GM19351 (cell line): Measurements from ENCODE around the gene WDFY3.
A peak's percentile ranks its signal among the peaks of the same experiment; 100 is the strongest.

ENCODE experiments used
- ATAC-seq: cut with Tn5 transposase; IDR thresholded peaks from one replicate; pipeline ENCODE4 v1.9.1; 2021; ENCODE audit warnings: mild to moderate bottlenecking, moderate library complexity; ENCODE audit not compliant: unreplicated experiment

Gene WDFY3

DNA sequence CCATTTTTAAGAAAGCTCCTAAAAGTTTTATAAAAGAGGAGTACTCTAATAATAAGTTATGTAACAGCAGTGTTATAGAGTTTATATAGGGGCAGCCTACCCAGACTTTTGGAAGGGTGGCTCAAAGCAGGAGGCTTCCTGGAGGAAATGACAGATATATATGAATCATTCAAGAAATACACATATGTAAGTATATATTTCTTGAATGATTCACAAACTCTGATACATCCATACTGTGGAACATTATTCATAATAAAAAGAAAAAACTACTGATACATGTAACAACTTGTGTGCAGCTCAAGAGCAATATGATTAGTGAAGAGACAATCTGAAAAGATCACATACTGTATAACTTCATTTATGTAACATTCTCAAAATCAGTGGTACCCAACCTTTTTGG lies 166.2 kb downstream of the WDFY3 start:
- no peak for ATAC-seq

DNA sequence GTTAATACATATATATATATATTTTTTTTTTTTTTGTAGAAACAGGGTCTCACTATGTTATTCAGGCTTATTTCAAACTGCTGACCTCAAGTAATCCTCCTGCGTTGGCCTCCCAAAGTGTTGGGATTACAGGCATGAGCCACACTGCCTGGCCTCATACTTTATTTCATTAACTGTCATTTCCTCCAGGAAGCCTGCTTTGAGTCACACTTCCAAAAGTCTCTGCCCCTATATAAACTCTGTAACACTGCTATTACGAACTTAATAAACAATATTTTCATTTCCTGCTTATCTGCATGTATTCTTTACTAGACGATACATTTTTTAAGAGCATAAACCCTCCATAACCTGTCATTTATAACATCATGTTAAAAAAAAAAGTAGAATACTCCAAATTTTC lies 167.2 kb downstream of the WDFY3 start:
- no peak for ATAC-seq

DNA sequence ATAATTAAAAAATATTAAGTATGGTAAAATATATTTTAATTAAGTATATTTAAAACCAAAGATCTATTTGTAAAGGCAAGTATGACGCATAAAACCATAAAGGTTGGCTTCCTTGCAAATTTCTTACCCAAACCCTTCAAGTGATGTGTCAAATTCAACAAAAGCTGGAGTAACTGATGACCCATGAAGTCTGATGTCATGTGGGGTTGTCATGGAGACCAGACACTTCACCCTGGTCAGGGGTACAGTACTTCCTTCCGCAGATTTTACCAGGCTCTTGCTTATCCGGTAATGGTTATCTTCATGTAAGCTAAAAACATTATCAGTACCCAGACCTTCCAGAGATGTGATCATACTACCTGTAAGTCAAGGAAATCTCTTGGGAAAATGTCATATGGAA lies 170.1 kb downstream of the WDFY3 start:
- ATAC-seq, result no peak

DNA sequence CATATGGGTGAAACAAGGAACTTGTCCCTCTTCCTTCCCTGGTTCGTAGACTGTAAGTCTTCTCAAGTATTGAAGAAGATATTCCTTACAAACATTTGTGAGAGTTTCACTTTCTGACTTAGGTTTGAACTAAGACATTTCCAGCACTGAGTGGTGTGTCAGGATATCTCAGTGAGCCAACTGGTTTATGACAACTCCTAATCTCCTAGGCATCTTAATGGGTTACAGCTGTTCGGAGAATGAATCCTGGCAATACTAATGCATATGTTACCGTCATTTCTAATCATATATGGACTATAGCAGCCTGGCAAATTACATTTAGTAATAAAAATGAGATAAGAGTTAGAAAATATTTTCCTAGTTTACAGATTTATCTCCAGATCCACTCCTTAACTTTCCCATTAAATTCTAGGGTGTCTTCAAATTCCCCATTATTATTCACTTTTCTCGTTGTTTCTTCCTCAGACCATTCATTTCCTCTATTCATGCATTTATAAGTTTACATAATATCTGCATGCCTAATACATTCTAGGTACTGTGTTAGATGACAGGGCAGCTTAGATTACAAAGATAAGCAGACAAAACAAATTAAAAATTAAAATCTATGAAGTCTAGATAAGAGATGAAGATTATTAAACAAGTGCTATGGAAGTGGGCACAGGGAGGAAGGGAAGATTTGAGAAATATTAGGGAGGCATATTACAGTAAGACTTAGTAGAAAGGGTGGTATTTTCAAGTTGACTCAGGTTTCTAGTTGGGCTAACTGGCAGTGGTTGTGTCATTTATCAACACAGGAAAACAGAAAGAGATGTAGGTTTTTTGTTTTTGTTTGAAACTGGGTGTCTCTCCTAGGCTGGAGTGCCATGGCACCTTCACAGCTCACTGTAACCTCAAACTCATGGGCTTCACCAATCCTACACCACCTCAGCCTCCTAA lies 173.9 kb downstream of the WDFY3 start:
- ATAC-seq, result no peak

DNA sequence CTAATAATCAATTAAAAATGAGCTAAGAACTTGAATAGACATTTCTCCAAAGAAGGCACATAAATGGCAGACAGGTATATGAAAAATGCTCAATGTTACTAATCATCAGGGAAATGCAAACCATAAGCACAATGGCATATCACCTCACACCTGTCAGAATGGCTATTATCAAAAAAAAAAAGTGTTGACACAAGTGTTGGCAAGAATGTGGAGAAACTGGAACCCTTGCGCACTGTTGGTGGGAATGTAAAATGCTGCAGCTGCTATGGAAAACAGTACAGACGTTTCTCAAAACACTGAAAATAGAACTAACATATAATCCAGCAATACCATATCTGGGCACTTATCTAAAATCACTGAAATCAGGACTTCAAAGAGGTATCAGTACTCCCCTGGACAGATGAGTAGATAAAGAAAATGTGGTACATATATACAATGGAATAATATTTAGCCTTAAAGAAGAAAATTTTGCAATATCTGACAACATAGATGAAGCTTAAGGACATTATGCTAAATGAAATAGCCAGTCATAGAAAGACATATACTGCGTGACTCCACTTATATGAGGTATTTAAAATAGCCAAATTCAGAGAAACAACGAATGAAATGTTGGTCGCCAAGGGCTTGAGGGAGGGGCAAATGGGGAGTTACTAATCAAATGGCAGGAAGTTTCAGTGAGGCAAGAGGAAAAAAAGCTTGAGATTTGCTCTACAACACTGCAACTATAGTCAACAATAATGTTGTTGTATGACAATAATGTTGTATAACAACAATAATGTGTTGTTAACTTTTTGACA lies 175.5 kb downstream of the WDFY3 start:
- no peak for ATAC-seq

DNA sequence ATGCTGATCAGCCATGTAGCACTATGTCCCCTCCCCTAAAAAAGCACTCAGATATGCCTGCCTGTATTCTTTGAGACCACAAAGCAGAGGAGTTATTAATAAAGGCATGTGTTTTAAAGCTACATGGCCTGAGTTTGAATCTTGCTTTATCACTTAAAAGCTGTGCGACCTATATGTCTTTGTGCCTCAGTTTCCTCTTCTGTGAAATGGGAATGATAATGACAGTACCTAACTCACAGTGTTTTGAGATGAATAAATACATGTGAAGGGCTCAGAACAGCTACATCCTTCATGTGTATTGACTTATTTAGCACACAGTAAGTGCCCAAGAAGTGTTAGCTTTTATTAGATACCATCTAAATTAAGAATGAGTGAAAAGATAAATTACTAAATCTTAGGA lies 180.0 kb downstream of the WDFY3 start:
- no peak for ATAC-seq

DNA sequence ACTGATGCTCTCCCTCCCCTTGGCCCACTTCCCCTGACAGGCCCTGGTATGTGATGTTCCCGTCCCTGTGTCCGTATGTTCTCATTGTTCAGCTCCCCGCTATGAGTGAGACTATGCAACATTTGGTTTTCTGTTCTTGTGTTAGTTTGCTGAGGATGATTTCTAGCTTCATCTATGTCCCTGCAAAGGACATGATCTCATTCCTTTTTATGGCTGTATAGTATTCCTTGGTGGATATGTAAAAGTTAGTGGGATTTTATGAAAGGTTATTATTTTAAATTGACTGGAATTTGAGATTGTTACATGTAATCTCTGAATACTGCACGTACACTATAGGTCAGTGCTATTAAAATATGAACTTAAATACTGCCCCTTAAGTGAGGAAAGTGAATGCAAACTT lies 184.0 kb downstream of the WDFY3 start:
- no peak for ATAC-seq

DNA sequence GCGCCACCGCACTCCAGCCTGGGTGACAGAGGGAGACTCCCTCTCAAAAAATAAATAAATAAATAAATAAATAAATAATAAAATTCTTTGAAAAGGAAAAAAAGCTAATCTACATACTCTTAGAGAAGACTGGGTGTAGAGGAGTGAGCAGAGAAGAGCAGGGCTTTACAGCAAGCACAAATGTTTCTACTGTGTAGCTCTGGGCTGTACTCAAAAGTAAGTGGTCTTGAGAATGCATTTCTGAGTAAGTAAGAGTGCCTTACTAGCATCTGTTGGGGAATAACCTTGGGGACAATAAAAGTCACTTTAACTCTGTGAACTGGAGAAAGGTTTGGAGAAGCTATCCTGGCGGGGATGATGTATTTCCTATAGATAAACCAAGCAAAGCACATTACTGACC lies 185.8 kb downstream of the WDFY3 start:
- no peak for ATAC-seq

DNA sequence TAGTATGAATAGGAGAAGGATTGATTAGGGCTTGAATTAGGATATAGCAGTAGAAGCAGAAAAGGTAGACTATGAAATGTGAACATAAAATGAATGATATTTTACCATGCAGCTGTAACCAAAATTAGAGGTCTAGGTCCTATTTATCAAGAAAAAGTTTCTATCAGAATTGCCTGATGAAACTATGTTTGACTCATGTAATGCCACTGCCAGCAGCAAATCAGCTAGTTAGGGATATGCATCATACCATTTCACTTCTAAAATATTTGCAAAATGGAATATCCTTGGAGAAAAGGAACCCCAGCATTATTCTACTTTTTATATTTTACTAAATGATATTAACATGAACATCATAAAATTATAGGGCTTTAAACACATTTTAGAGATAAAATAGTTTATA lies 188.4 kb downstream of the WDFY3 start:
- ATAC-seq, result no peak

DNA sequence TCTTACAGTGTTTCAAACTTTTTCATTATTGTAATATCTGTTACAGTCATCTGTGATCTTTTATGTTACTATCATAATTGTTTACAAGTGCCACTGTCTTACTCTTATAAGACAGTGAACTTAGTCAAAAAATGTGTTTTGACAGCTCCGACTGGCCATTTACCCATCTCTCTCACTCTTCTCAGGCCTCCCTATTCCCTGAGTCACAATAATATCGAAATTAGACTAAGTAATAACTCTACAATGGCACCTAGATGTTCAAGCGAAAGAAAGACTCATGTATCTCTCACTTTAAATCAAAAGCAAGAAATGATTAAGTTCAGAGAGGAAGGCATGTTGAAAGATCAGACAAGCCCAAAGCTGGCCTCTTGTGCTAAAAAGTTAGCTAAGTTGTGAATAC lies 199.3 kb downstream of the WDFY3 start:
- ATAC-seq, result peak; percentile 53

DNA sequence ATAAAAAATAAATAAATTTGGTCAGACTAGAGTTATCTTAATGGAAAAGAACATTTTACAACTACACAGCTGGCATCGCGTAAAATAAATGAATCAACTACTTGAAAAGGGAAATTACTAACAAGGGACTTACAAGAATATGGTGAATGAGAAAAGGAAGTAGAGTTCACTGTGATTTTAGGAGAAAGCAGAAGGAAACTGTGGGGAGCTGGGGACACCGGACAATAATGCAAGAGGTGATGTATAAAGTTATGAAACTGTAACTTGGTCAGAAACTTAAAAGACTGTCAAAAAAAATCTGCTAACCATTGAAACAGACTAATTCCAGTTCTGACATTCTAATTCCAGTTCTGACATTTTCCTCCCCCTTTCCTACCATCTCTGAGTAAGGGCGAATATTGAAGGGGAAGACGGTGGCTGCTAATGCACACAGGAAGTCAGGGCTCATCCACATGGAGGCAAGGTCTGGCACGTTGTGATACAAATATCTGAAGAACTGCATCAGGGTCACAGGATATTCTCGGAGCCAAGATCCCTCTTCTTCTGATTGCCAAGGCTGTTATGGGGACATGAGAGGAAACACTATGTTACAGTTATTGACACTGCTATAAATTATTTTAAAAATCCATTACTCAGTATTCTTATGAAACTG lies 213.0 kb downstream of the WDFY3 start:
- ATAC-seq, result no peak

DNA sequence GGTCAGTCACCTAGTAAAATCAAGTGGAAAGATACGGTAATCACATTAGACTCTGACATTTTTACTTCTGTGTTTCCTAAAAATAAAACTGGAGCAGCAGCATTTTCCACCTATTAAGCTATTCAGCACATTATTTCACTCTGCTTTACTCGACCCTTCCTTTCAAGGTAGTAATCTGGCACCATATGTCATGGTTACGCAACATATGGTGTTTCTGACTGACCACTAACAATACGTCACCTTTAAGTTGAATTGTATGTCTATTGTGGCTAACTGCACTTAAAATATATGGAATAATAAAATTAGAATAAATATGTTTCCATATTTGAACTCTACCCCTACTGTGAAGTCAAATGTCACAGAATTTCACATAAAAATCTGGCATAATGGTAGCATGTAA lies 214.8 kb downstream of the WDFY3 start:
- ATAC-seq, result no peak

DNA sequence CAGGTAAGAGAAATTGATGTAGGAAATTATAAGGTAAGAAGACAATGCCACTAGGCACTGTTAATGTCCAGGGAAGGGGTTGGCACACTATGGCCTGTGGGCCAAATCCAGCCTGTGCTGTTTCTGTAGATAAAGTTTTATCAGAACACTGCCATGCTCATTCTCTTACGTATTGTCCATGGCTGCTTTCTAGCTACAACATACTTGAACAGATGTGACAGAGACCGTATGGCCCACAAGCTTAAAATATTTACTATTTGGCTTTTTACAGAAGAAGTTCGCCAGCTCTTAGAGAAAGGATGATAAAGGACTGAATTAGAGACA lies 215.6 kb downstream of the WDFY3 start:
- ATAC-seq, result no peak

DNA sequence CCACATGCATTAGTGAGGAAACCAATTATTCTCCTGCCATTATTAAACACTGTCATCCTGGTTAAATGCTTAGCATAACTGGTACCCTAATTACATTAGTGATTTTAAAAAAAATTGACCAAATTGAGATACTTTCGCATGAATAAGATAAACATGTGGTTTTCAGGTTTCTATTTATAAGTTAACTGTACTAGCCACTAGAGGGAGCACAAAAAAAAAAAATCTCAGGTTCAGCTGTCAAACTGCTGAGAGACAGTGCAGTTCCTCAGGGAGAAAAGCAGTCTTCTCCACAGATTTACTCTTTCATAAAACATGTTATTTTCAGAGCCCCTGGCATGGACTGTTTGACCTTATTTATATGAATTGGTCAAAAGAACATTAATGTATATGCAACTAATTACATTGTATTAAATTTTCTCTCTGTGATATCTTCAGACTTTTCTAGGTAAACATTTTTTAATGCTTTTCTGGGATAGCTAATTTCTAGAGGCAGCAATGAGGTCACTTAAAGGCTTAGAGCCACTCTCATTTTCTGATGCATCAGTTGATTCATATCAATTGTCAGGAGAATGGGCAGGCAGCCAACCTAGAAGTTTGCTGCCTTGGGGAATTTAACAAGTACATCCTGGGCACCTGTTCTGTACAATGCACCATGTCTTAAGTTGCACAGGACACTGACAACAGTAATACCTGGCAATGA lies 216.1 kb downstream of the WDFY3 start:
- ATAC-seq, result peak; percentile 86

DNA sequence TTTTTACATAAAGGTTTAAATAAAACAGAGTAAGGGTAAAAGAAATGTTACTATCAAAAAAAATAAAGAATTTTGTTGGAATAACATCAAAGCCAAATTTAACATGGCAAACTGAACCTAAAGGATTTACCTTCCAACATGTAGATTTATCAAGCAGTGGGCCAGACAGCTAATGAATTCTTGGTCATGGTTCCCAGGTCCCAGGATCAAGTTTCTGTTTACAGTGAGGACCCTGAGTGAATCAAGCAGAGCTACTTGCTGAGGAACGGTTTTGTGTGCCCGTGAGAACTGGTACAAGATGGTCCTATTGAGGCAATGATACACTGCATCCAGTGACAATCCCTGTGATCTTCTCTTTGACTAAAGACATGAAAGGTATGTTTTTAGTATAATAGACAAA lies 226.4 kb downstream of the WDFY3 start:
- ATAC-seq, result no peak

DNA sequence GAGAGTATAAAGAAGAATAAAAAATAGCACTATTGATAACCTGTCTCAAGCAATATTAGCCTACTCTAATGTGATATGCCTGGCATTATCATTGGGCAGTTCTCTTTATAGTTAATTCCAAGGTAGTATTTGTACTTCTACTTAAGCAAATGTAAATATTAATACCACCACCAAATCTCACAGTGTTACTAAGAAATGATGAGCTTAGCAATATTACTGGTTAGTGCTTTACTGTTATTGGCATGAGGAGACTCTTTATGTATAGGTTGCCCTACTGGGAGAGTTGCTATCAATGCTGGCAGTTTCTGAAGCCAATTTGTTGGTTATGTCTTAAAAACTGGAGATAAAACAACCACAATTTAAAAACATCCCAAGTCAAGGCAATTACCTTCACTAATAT lies 227.9 kb downstream of the WDFY3 start:
- ATAC-seq, result no peak

DNA sequence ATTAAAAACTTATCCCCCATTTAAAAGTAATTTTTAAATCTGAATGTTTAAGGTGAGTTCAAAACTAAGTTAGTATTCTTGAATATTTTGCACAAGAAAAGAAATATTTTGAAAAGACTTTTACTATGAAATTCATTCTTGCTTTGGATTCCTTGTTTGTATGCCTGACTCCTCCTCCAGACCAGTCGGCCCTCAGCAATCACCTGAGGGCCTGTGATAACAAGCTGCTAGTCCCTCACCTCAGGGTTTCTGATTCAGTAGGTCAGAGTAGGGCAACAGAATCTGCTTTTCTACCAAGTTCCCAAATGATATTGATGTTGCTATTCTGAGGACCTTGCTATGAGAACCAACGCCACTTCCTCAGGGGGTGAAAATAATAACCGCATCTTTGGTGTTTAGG lies 228.8 kb downstream of the WDFY3 start:
- no peak for ATAC-seq

DNA sequence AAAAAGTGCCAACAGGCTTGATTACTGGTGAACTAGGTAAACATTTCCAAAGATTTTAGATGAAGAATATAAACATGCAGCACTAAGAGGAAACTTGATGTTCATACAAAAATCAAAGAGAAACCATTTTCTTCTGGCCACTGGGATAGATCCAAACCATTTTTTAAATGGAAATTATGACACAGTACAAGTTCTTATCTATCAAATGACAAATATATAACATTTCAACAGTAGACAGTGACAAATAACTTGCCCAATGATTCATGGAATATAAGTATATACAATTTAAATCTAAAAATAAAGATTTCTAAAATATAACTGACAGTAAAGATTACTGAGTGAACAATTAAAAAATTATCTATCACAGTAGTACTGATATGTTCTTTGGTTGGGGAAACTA lies 232.5 kb downstream of the WDFY3 start:
- no peak for ATAC-seq

DNA sequence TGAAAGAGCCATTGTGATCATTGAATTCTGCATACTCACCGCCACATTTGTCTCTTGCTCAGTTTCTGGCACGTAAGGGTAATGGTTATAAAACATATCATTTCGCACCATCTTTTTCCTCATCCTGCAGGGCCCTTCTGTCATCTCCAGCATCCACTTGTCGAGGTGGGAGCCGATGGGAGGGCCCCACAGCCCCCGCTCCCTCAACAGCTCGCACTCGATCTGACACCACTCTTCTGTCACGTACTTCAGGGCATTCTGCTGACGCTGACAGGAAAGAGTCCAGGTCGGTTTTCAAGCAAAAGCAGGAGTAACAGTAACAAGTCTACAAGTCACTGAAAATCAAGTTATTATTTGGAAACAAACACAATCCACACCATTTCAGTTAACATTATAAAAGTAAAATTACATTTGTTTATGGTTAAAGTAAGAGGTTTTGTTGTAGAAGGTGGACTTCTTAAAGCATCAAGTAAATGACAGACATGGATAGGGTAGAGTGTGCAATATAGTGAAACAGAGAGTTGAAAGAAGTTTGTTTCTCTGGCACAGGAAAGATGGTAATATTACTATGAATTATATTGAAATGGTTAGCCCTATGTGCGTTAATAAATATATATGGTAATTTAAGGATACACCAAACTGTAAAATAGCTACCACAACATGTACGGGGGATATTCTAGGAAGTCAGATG lies 233.0 kb downstream of the WDFY3 start:
- no peak for ATAC-seq

DNA sequence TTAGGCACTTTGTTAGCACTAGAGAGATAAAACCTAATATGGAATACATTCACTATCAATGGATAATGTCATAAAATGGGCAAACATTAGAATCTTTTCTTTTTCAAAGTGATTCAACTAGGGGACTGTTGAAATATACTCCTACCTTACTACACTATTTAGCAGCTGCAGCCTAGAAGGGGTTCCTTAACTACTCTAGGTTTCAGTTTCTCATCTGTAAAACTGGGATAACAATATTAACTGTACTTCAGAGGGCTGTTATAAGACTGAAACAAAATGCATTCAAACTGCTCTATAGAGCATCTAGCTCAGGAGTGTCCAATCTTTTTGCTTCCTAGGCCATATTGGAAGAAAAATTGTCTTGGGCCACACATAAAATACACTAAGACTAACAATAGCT lies 236.1 kb downstream of the WDFY3 start:
- ATAC-seq, result no peak

DNA sequence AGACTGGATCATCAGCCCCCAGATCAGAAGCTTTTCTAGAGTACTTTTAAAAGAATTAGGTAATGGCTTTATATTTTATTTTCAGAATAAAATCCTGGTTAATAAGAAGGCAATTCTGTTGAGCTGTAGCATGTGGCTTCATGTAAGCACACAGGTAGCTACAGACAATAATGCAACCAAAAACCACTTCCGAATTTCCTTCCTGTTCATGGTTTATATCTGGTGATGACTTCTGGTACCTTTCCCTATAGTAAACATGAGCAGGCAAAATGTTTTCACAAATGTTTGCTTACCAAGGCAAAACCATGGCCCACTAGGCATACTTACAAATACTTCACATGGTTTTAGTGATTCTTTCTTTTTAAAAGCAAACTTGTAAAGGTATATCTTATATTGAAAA lies 239.0 kb downstream of the WDFY3 start:
- no peak for ATAC-seq
